Stimulated activated CD4-positive, alpha-beta T cell treated with anti-CD3 and anti-CD28 coated beads, Interleukin-12 subunit alpha, Interleukin-12 subunit beta, amount 100 ng/mL, for 48 hours (primary cell): ENCODE measurements around the gene EDIL3.
"Not testable (repeated sequence)": the region's sequence is repeated elsewhere in the genome, so short reads cannot be mapped to it uniquely, and the experiment has no call there.

Experiments
- DNase-seq, 3 donors: peaks; one replicate each; pipeline ENCODE4 v3.0.0-alpha.2; 2020; ENCODE audit warnings: low read depth in 2 of 3, low spot score in 1 of 3

Gene EDIL3

DNA sequence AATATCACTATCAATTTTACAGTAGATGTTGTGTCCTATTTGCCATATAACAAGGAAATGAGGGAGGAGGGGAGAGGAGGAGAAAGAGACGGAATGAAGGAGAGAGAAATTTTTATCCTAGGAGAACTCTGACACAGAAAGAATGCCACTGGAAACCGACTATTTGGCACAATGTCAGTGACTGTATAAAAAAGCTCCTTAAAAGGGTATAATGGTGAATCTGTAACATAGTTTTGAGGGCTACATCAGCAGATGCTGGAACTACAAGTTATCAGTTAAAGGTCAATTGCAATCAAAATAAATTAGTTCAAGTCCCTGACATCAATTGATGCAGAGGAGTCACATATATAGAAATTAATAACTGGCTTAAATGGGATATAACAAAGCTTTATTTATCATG is 5.7 kb downstream of the EDIL3 start:
- no peak for DNase-seq

DNA sequence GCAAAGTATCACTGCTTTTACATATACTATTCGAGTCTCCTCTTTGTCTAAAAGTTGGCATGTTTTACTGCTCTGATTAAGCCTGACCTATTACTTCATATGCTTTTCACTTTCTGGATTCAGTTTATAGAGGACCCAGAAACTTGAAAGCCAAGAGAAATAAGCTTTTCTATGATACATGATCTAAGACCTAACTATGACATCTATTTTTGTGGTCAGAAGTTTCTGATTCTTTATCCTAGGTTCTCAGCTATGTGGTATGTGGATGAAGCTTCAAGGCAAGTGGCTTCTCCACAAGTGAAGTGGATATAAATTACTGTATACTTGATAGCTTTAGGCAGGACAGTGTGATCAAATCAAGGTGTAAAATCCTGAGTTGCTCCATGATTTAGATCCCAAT is 6.3 kb downstream of the EDIL3 start:
- DNase-seq, result no peak

DNA sequence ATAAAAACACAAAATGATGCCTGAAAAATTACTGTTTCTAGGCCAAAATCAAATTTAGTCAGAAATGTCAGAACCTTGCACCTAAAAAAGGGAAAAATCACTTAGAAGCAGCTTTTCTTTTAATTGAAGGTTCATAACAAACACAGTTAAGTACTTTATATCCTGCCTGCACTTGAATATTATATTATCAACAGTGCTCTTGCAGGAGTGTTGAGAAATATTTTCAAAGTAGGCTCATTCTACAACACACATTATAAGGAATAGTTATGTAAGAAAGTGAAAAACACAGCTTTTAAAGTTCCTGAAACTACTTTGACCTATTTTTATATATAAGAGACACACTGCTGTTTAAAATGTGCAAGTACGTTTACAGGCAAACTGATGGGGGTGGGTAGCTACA is 8.3 kb downstream of the EDIL3 start:
- DNase-seq, result no peak

DNA sequence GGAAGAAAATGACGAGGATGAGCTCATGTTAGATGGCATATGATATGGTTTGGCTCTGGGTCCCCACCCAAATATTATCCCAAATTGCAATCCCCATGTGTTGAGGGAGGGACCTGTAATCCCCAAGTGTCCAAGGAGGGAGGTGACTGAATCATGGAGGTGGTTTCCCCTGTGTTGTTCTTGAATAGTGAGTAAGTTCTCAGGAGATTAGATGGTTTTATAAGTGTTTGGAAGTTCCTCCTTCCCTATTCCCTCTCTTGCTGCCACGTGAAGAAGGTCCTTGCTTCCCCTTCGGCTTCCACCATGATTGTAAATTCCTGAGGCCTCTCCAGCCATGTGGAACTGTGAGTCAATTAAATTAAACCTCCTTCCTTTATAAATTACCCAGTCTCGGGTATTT is 10.1 kb downstream of the EDIL3 start:
- DNase-seq, result no peak

DNA sequence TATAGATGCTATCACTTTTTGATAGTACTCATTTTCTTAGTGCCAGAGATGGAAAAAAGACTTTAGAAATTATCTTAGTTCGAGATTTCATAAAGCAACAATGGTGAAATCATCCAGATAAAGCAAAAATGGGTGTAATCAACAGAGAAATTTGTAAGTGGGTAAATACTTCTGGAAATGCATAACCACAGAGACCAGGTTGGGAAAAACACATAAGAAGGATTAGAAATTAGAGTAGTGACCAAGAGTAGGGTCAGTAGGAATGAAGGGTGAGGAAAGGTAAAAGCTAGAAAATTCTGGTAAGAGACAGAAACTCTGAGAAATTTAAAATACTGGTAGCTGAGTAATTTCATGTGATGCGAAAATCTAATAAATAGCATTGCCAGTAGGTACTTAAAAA is 11.2 kb downstream of the EDIL3 start:
- DNase-seq, result no peak

DNA sequence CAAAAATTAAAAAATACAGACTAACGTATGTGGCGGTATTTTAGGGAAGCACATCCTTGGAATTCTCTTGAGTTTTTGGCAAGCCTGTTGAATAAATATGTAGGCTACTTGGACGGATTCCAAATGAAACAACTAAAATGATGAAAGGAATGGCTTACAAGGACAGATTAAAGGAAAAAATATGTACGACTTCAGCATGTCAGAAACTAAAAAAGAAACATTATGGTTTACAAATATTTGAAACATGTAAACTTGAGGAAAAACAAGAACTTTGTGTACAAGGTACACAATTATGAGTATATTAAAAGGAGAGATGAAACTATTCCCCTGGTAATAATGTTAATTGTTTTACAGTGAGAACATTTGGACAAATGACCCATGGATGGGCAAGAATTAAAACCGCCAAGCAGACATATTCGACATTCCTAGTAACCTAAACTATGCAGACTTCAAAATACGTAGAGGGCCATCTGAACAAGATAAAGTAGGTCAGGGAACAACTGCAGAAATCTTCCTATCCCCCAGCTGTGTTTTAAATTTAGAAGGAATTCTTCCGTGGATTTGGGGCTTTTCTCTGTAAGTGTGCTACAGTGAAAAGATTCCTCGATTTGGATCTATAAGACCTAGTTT is 12.5 kb downstream of the EDIL3 start:
- no peak for DNase-seq

DNA sequence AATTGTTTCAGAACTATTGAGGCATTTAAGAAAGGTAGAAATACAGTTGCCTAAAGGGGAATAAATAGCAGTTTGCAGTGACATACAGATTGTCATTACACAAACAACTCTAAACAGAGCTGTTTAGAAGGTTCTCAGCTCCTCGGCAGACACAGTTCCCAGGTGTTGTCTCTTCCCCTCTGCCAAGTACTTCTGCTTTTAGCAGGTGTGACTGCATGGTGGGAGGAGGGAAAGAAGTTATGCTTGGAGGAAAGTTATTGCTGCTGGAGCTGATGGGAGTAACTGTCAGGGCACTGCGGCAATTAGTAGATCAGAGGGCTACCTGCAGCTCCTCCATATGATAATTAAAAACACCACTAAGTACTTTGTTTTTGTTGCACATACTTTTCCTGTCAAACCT is 14.5 kb downstream of the EDIL3 start:
- DNase-seq, result no peak

DNA sequence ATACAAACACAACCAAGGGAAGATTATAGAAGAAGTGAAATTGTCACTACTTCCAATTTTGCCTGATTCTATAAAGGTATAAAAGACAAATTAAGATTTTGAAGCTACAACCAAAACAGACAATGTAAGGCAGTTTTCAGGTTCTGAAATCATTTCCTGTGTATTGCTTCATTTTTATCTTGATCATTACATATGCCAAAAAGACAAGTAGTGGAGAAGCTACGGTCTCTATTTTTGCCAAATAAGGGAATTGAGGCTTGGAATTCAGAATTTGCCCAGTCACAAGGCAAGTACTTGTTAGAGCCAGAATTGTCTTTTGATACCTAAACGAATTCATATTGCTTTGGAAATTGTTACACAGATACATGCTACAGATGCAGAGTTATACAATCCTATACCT is 20.6 kb downstream of the EDIL3 start:
- DNase-seq, result no peak

DNA sequence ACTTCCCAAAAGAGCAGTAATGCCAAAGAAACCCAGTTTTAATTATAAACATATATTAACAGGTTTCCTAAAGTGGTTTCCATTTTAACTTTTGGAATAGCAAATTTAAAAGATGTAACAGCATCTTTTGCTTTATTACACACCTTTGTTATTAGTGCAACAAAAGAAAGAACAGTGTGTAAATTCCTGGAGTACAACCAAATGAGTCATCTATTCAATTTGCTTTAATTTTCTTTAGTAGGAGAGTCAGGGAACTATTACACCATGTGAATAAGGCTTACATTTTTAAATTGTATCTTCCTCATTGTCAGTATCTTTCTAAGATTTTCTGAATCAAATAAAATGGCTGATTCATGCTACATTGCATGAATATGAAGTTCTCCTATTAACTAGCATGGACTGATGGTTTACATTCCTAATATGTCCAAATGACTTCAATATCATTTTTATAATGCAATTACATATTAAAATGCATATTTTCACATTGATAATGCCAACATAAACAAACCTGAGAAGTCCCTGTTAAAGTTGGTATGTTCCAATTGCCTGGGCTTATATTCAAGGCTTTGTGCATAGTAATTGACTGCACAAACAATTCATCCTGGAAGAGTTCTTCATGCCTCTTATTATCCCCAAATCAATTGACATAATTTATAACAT is 22.5 kb downstream of the EDIL3 start:
- no peak for DNase-seq

DNA sequence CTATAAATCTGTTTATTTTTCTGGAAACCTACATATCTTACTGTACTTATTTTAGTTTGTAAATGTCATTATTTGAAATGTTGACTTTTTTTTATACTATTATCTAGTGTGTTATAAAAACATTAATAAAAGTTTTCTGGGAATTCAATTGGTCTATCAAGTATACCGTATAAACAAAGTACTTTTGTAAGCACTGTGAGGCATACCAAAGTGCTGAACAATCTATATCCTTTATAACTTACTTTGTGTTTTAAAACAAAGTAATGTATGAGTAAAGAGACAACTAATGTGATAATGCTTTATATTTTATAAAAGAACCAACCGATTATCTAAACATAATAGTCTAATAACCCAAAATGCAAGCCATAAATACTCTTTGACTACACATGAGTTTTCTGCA is 23.1 kb downstream of the EDIL3 start:
- no peak for DNase-seq

DNA sequence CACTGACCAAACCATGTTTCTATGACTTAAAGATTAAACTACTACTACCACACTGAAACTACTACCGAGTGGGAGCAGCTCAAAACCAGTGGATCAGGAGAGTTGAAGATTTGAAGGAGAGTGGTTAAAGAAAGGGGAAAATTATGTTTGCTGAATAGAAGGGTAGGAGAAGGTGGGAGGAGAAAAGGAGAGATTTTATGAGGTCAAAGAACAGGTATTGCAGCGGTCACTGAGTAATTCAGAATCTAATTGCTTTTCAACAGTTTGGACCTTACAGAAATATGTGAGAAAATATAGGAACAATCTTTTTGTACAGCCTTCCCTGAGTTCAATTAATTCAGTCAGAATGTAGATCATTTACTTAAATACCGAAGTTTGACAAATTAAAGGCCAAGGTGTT is 24.6 kb downstream of the EDIL3 start:
- no peak for DNase-seq

DNA sequence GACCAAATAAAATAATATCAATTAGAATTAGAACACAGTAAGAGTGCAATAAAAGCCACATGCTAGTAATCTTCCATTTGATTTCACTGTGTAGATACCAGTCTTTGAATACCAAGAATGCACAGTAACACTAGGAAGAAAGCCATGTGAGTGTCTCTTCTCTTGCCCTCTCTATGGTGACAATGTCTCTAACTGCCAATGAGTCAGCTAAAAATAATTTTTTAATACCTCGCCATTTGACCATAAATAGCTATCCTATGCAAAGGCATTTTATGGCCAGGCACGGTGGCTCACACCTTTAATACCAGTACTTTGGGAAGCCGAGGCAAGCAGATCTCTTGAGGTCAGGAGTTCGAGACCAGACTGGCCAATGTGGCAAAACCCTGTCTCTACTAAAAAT is 30.6 kb downstream of the EDIL3 start:
- DNase-seq, result no peak

DNA sequence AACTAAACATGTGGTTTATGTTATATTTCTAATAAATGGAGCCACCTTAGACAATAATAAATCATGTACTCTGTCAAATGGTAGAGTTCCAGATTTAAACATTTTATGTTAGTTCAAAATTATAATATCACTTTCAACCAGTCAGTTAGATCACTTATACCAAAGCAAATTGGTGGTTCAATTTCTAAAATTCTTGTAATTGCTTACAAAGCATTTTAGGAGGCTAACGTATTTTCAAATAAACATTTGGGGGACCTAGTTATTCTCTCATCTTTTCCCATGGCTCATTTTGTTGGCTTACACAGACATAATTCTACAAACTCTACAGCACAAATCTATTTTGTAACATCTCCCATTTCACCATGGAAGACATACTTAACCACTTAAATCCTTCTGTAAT is 39.9 kb downstream of the EDIL3 start:
- DNase-seq, result no peak

DNA sequence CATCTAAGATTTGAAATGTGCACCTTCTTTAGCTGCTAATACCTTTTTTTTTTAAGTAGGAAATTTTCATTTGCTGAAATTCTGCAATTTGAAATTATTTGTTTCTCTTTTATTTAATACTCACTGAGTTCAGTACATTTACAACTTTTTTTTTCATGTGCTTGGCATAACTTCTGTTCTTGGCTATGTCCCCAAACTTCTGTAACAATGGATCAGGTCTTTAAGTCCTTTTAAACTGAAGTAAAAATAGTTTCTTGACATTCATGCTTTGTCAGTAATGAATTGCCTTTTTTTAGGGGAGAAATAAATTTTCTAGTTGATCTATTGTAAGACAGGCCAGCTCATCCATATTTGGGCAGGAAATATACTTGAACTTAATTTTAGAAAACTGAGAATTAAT is 41.5 kb downstream of the EDIL3 start:
- no peak for DNase-seq

DNA sequence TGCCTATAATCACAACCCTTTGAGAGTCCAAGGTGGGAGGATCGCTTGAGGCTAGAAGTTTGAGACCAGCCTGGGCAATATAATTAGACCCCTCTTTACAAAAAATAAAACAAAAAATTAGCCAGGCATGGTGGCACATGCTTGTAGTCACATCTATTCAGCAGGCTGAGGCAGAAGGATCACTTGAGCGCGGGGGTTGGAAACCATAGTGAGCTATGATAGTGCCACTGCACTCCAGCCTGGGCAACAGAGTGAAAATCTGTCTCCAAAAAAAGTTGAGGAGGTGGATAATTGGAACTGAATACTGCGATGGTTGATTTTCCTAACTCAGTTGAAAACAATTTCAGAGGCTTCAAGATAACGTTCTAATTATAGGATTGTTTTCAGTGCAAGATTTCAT is 52.6 kb downstream of the EDIL3 start:
- no peak for DNase-seq

DNA sequence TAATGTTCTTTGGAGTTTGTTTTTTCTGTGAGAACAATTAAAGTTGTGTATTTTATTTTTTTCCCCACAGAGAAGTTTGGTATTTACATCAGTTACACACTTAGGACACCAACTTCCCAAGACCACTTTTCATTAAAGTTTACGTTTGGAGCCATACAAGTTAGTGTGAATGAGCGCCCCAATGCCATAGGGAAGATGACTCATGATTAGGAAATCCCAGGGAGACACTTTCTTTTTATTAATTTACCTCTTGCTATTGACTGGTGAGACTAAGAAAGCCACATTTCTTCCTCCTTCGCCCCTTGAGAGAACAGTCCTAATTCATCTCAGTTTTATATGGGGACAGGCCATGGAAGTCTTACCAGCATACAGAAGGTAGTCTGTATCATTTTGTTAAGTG is 57.1 kb downstream of the EDIL3 start:
- DNase-seq, result no peak

DNA sequence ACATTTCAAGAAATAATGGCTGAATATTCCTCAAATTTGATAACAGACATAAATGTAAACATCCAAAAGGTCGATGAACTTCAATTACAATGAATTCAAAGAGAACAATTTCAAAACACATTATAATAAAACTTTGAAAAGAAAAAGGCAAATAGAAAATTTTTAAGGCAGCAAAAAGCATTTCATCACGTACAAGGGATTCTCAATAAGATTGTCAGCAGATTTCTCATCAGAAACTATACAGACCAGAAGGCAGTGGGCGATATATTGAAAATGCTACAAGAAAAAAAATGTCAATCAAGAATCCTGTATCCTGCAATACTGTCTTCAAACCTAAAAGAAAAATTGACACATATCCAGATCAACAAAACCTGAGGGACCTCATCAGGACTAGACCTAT is 62.0 kb downstream of the EDIL3 start:
- no peak for DNase-seq

DNA sequence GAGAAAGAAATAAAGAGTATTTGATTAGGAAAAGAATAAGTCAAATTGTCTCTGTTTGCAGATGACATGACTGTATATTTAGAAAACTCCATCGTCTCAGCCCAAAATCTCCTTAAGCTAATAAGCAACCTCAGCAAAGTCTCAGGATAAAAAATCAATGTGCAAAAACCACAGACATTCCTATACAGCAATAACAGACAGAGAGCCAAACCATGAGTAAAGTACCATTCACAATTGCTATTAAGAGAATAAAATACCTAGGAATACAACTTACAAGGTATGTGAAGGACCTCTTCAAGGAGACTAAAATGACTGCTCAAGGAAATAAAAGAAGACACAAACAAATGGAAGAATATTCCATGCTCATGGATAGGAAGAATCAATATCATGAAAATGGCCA is 66.9 kb downstream of the EDIL3 start:
- not testable (repeated sequence) for DNase-seq

DNA sequence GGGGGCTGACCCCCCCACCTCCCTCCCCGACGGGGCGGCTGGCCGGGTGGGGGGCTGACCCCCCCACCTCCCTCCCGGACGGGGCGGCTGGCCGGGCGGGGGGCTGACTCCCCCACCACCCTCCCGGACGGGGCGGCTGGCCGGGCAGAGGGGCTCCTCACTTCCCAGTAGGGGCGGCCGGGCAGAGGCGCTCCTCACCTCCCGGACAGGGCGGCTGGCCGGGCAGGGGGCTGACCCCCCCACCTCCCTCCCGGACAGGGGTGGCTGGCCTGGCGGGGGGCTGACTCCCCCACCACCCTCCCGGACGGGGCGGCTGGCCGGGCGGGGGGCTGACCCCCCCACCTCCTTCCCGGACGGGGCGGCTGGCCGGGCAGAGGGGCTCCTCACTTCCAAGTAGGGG is 72.4 kb downstream of the EDIL3 start:
- DNase-seq, result not testable (repeated sequence)

DNA sequence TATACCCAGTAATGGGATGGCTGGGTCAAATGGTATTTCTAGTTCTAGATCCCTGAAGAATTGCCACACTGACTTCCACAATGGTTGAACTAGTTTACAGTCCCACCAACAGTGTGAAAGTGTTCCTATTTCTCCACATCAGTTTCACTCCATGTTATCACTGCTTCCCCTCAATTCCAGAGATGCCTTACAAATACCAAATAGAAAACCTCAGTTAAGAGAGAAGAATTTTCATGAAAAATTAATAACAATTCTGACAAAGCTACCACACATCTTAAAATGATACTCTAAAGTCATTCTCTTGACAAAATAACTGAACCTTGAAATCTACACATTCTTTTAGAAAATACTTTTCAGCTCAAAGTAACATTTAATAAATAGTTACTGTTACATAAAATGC is 74.8 kb downstream of the EDIL3 start:
- not testable (repeated sequence) for DNase-seq

DNA sequence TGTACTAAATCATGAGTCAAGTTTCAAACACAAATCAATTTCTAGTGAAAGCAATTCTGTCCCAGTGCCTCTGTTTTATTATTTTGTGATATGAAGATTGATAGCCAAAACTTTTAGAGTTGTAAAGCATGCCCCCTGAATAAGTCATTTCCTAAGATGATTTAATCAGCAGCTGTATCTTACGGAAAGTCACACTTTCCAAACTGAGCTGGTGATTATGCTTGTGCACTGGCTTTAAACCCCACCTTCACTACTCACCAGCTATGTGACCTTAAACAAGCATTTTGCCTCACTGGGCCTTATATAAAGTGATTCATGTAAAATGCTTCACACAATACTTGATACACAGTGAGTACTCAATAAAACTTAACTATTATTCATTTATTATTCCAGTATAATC is 78.1 kb downstream of the EDIL3 start:
- DNase-seq, result no peak

DNA sequence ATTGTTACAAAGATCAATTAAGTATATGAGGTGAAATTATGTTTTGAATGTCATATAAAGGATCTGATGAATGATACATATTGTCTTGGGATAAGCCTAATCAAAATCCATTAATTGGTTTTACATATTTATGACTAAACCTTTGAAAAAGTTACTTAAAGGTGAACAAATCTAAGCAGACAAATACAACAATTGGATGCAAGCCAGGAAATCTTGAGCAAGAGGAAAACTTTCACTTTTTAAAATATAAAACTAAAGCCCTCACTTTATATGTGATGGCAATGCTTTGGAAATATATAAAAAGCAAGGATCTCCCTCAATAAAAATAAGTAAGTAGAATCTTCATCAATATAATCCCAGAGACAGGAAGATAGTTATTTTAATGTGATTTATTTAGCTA is 80.1 kb downstream of the EDIL3 start:
- no peak for DNase-seq

DNA sequence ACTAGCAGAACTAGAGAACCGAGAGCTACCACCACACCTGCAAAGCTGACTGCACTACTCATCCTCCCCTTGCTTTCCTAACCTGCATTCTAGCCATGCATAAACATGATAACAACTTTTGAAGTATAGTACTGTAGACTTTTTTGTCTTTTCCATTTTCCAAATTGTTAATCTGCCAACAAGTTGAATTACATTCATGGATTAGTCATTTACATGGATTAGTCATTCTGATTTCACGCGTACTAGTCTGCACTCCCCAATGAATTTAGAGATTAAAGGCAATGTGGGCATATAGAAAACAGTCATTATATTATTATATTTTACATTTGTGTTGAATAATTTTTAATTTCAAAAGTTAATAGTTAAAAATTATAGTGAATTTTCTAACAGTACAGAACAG is 81.4 kb downstream of the EDIL3 start:
- DNase-seq, result no peak
